ENCODE data around the gene PRKCB.
"Not testable (repeated sequence)": the region's sequence is repeated elsewhere in the genome, so short reads cannot be mapped to it uniquely, and the experiment has no call there.

PRKCB gene

DNA sequence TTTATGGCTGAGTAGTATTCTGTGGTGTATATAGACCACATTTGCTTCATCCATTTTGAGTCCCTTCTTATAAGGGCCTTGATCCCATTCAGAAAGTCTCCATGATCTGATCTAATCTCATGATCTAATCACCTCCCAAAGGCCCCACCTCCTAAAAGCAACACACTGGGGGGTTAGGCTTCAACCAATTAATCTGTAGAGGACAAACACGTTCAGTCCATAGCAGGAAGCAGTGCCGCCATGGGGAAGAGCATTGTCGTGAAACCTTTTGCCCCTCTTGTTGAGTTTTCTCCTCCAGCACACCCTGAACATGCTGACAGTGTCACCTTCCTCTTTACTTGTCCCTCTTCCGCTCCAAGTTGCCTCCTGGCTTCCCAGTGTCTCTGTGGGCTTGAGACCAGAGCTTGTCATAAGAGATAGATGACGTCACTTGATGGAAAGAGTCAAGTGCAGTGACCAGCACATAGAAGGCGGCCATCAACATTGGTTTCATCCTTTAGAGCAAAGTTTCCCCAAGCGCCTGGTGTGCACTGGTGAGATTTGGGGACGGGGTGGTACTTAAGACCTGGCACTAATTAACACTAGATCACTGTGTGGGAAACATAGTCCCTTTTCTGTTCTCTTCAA, 74.1 kb downstream of the PRKCB start:
- no peak for TF ChIP-seq CTCF (IDR thresholded peaks at IDR 0.05)
- Histone ChIP-seq H3K27ac (no peak overlapping the region), H3K4me3 (no peak overlapping the region)
- no peak for DNase-seq (ENCODE audit: low spot score)

- Histone ChIP-seq H3K27ac (peak overlapping the region in 1 of 2 donors; percentile 29), H3K4me3 (no peak overlapping the region)
- DNase-seq (ENCODE audit: low spot score), result no peak
- TF ChIP-seq CTCF (IDR thresholded peaks at IDR 0.05), result no peak
Observed at GRCh38 chr16:23914946-23915530, 79.3 kb downstream of the PRKCB start.

DNA sequence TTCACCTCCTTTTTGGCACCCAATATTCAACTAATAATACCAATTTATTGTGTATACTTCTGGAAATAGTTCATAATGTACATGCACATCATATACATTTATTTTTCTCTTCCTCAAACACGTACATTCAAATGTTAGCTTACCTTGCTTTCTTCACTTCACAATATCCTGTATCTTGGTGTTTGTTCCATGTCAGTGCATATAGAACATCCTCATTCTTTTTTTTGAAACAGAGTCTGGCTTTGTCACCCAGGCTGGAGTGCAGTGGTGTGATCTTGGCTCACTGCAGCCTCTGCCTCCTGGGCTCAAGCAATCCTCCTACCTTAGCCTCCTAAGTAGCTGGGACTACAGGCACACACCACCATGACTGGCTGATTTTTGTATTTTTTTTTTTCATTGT, 80.8 kb downstream of the PRKCB start:
- H3K27ac ChIP-seq; H3K4me3 ChIP-seq; DNase-seq (ENCODE audit: low spot score): not testable (repeated sequence)

GRCh38 chr16:23917621-23918020, 81.8 kb downstream of the PRKCB start:
- no peak overlapping the region for H3K27ac ChIP-seq
- H3K4me3 ChIP-seq, result no peak overlapping the region
- DNase-seq (ENCODE audit: low spot score), result no peak
- TF ChIP-seq CTCF (IDR thresholded peaks at IDR 0.05), result no peak

DNA sequence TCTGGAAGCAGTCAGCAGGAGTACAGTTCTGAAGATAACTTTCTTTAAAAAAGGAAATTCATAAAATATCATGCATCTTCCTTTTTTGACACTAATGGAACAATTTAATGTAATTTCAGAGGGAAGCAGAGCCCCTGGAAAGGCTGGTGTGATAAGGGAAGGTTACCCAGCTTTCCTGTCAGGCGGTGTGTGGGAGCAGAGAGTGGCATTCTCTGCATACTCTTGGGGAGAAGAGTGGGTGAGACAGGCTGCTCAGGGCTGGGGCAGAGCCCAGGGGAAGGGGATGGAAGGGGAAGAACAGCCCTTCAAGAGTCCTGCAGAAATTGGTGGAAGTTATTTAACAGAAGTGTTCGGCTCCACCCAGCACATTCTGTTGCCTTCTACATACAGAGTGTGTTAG, 84.7 kb downstream of the PRKCB start:
- no peak for TF ChIP-seq CTCF (IDR thresholded peaks at IDR 0.05)
- H3K4me3 ChIP-seq, result no peak overlapping the region
- no peak overlapping the region for H3K27ac ChIP-seq
- no peak for DNase-seq (ENCODE audit: low spot score)

- Histone ChIP-seq H3K4me3 (no peak overlapping the region), H3K27ac (no peak overlapping the region)
- DNase-seq (ENCODE audit: low spot score), result no peak
- TF ChIP-seq CTCF (IDR thresholded peaks at IDR 0.05), result no peak
Observed at GRCh38 chr16:23920899-23921298, 85.1 kb downstream of the PRKCB start.

DNA sequence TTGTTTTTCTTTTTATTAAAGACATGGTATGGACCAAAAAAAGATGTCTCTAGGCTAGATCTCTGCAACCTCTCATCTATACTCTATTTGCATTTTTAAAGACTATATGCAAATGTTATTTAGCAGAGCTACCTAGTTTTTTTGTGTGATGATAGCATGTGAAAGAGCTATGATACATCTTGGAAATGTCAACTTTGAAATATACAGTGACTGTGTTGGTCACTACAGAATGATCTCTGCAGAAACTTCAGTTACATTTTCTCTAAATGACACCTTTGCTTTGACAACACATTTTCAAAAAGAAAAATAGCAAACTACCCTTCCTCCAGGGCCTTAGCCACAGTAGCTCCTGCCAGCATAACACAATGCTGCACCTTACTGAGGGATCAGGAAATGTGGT, 86.6 kb downstream of the PRKCB start:
- H3K4me3 ChIP-seq, result no peak overlapping the region
- H3K27ac ChIP-seq, result no peak overlapping the region
- no peak for DNase-seq (ENCODE audit: low spot score)
- TF ChIP-seq CTCF (IDR thresholded peaks at IDR 0.05), result no peak
